ENCODE data around the gene DENND1B.

DENND1B gene

DNA sequence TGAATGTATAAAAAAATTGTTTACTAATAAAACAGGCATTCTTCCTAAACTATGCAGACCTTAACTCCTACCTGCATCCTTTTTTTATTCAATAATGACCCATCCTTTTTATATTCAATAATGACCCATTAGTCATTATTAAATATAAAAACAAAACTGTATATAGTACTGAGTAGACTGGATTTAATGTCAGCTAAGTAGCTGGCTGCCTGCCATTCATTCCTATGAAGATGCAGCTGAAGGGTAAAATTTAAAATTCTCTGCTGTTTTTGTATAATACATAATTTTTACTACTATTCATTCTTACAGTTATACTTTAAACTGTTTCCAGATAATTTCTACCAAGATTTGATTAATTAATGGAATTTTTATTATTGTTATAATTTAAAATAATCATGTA, 79.3 kb downstream of the DENND1B start:
- TF ChIP-seq, protein P1, sequence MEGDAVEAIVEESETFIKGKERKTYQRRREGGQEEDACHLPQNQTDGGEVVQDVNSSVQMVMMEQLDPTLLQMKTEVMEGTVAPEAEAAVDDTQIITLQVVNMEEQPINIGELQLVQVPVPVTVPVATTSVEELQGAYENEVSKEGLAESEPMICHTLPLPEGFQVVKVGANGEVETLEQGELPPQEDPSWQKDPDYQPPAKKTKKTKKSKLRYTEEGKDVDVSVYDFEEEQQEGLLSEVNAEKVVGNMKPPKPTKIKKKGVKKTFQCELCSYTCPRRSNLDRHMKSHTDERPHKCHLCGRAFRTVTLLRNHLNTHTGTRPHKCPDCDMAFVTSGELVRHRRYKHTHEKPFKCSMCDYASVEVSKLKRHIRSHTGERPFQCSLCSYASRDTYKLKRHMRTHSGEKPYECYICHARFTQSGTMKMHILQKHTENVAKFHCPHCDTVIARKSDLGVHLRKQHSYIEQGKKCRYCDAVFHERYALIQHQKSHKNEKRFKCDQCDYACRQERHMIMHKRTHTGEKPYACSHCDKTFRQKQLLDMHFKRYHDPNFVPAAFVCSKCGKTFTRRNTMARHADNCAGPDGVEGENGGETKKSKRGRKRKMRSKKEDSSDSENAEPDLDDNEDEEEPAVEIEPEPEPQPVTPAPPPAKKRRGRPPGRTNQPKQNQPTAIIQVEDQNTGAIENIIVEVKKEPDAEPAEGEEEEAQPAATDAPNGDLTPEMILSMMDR (IDR thresholded peaks at IDR 0.05; ENCODE audit: extremely low read depth, missing control alignments), result no peak
- no peak for DNase-seq (ENCODE audit: low spot score)

DNA sequence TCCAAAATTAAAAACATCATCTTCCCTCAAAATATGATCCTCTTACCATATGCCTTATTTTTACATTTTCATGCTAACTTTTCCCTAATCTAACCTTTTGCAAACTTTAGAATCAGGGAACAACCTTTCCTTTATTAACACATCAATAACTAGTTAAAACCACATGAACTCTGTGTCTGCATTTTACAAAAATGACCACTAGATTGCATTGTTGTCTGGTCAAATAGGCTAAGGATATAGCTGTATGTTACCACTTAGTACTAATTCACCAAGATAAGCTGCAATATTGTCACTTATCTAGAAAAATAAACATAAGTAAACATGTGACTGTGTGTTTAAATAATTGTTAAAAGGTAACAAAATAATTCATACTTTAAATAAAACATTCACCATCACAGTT, 82.3 kb downstream of the DENND1B start:
- peak; percentile 15 for DNase-seq (ENCODE audit: low spot score)
- TF ChIP-seq, protein P1 (IDR thresholded peaks at IDR 0.05; ENCODE audit: extremely low read depth, missing control alignments), result peak; percentile 29

DNA sequence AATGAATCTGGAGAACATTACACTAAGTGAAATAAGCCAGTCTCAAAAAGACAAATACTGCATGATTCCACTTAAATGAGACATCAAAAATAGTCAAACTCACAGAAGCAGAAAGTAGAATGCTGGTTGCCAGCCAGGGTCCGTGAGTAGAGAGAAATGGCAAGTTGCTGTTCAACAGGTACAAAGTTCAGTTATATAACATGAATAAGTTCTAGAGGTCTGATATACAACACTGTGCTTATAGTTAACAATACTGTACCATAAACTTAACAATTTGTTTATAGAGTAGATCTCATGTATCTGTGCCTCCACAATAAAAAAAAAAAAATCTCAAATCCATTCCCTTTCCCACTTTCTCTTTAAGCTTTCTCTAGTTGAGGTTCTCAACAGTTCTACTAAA, 83.5 kb downstream of the DENND1B start:
- DNase-seq (ENCODE audit: low spot score), result no peak
- TF ChIP-seq, protein P1 (IDR thresholded peaks at IDR 0.05; ENCODE audit: extremely low read depth, missing control alignments), result no peak

DNA sequence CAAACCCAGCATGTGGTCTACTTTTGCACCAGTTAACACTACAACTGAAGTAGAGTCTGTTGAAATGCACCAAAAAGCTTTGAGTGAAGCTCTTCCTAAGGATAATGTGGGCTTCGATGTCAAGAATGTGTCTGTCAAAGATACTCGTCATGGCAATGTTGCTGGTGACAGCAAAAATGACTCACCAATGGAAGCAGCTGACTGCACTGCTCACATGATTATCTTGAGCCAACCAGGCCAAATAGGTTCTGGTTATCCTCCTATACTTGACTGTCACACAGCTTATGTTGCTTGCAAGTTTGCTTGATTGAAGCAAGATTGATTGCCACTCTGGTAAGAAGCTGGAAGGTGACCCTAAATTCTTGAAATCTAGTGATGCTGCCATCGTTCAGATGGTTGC, 85.2 kb downstream of the DENND1B start:
- DNase-seq (ENCODE audit: low spot score), result no peak
- TF ChIP-seq, protein P1 (IDR thresholded peaks at IDR 0.05; ENCODE audit: extremely low read depth, missing control alignments), result no peak

DNA sequence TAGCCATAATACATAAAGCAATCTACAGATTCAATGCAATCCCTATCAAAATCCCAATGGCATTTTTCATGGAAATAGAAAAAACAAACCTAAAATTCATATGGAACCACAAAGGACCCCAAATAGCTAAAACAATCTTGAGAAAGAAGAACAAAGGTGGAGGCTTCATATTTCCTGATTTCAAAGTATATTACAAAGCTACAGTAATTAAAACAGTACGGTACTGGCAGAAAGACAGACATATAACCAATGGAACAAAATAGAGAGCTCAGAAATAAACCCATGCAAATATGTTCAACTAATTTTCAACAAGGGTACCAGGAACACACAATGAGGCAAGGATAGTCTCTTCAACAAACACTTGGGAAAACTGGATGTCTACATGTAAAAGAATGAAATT, 87.0 kb downstream of the DENND1B start:
- DNase-seq (ENCODE audit: low spot score), result no peak
- TF ChIP-seq, protein P1 (IDR thresholded peaks at IDR 0.05; ENCODE audit: extremely low read depth, missing control alignments), result no peak

DNA sequence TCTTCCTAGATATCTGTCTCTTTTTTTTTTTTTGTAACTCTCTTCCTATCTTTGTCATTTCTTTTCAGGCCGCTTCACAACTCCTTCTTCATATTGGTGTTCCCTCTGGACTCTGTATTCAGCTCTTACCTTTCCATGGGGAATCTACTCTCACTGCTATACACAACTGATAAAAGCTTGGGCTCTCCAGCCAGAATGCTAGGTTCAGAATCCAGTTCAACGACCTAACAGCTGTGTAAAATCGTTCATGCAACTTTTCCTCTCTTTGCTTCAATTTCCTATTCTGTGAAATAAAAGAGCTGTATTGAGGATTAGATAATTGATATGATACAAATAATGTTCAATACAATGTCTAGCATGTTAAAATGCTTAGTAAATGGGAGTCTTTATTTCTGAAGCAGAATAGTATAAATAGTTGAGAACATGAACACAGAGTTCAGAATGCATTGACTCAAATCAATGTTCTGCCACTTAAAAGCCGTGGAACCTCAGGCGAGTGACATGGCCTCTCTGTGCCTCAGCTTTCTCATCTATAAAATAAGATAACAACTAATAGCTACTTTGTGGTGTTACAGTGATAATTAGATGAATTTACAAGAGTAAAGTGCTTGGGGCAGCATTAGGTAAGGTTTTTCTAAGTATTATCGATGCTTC, 88.5 kb downstream of the DENND1B start:
- TF ChIP-seq, protein P1 (IDR thresholded peaks at IDR 0.05; ENCODE audit: extremely low read depth, missing control alignments), result no peak
- DNase-seq (ENCODE audit: low spot score), result no peak

DNA sequence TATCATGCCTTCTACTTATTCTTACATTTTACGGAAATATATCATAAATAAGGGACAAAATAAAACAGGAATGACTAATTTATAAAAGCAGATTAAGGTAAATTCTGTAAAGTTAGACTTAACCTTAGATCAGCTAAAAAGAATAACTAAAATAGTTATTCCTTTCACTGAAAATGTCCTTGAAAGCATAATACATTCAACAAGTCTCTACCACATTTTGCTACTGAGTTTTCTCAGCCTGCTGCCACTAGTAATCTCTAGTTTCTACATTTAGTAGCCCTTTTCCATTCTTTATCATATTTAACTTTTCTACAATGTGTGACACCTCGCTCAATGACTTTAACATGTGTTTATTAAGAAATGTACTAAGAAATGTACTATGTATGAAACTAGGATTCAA, 89.0 kb downstream of the DENND1B start:
- DNase-seq (ENCODE audit: low spot score), result no peak

More for the DNA sequence above, 89.0 kb downstream of the DENND1B start:
- TF ChIP-seq, protein P1 (IDR thresholded peaks at IDR 0.05; ENCODE audit: extremely low read depth, missing control alignments), result no peak
